HFFc6 (cell line): Measurements from ENCODE around the gene NLGN4X. TPM values are rescaled to one million over a fixed set of nuclear protein-coding genes. Genes with fewer than 3 reads are reported as not detected.

Source experiments
- DNase-seq: peaks from one replicate; pipeline ENCODE4 v3.0.0-alpha.2; 2018
- H3K27ac Mint-ChIP-seq: 2 replicates; pipeline ENCODE4 v1.8.0; 2020; ENCODE audit warnings: mild to moderate bottlenecking, mixed read lengths
- H3K27me3 Mint-ChIP-seq: 2 replicates; pipeline ENCODE4 v1.8.0; 2021; ENCODE audit warnings: mild to moderate bottlenecking, moderate library complexity, mixed read lengths; ENCODE audit not compliant: insufficient read depth
- H3K36me3 Mint-ChIP-seq: 2 replicates; pipeline ENCODE4 v1.8.0; 2021; ENCODE audit warnings: low read depth, mixed read lengths
- H3K4me1 Mint-ChIP-seq: 2 replicates; pipeline ENCODE4 v1.8.0; 2020; ENCODE audit warnings: low read depth, mixed read lengths
- H3K4me3 Mint-ChIP-seq: 2 replicates; pipeline ENCODE4 v1.8.0; 2020; ENCODE audit warnings: mild to moderate bottlenecking, moderate library complexity, mixed read lengths
- H3K9me3 Mint-ChIP-seq: 2 replicates; pipeline ENCODE4 v1.8.0; 2020; ENCODE audit warnings: mild to moderate bottlenecking, mixed read lengths
- CTCF ChIP-seq: fragments of 200-600 bp; sonication (generic); IDR thresholded peaks from 2 replicates; pipeline ENCODE4 v1.5.0; 2021; ENCODE audit warnings: antibody characterized with exemption, mild to moderate bottlenecking
- total RNA-seq, 6 experiments: library from RNA; stranded (reverse); fragmentation: NEBNext Ultra II Directional; extraction: Animal tissue kit (Norgen Biotek cat#: 25700); gene quantifications; 2 replicates in 1 of 6; 3 replicates in 5 of 6; pipeline ENCODE4 v1.2.3, GENCODE V29; 2021

Gene NLGN4X
- total RNA-seq, 6 experiments from 2014 or later, result not detected

DNA sequence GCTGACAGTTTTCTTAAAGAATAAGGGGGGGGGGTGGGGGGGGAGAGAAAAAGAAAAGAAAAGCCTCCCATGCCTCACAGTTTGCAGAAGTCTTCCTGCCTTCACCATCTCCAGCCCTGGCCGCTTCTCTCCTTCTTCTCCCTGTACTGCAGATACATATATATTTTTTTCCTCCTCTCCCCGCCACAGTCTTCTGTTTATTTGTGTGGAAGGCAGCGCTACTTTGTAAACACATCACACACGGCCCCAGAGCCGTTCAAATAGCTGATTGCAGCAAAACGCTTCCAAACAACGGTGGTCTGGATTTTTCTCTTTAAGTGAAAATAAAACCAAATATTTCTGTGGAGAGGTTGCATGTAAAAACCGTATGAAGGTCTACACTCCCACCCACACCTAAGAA, 732 bp downstream of the NLGN4X start:
- H3K4me1 Mint-ChIP-seq, result no peaks in the 10 kb centered on the region
- H3K27ac Mint-ChIP-seq, result no peak overlapping the region
- H3K9me3 Mint-ChIP-seq, result no peaks in the 10 kb centered on the region; the same call in 1 of the 2 replicates
- TF ChIP-seq CTCF, result no peak
- peaks cover 1% of the 10 kb centered on the region; the same call in 1 of the 2 replicates for H3K27me3 Mint-ChIP-seq
- H3K4me3 Mint-ChIP-seq, result no peak overlapping the region
- no peak for DNase-seq
- no peaks in the 10 kb centered on the region for H3K36me3 Mint-ChIP-seq

- Mint-ChIP-seq H3K27me3 (peaks cover 1% of the 10 kb centered on the region; the same call in 1 of the 2 replicates), H3K9me3 (no peaks in the 10 kb centered on the region; the same call in 1 of the 2 replicates), H3K4me3 (no peak overlapping the region), H3K27ac (no peak overlapping the region), H3K4me1 (no peaks in the 10 kb centered on the region), H3K36me3 (no peaks in the 10 kb centered on the region)
- no peak for DNase-seq
- no peak for TF ChIP-seq CTCF
Measured at GRCh38 chrX:6227453-6227835, 1.2 kb downstream of the NLGN4X start.

DNA sequence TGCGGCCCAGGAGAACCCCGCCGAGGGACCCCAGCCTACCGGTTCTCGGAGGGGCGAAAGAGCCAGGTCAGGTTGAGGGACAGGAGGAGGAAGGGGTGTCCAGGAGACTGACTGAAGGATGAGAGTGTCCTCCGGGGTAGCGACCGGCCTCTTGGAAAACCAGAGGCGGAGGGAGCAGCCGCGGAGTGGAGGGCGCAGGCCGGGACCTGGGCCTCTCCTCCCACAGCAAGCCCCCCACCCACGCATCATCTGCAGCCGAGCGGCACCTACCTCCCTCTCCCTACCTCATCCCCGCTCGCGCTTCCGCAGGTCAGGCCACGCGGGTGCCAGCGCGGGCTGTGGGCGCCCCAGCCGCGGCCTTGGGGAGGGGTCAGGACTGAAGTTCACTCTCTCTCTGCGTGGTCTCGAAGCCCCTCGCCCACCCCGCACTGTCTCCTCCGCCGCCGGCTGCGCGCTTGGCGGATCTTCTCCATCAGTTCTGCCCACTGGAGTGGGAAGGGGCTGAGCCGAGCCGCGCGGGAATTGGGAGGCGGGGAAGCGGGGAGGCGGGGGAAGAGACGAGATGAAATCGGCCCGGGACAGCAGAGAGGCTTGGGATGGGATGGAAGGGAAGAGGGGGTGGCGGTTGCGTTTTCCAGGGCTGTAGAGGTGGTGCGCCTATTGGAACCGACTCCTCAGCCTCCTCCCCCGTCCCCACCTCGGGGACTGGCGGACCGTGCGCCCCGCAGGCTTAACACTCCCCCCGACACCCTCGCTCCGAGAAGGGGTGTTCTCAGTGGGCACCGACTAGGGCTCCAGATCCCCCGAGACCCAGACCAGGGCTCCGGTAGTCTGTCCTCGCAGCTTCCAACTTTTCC, 1.8 kb downstream of the NLGN4X start:
- TF ChIP-seq CTCF, result no peak
- Mint-ChIP-seq H3K27me3 (peaks cover 1% of the 10 kb centered on the region; the same call in 1 of the 2 replicates), H3K4me1 (no peaks in the 10 kb centered on the region), H3K9me3 (no peaks in the 10 kb centered on the region; the same call in 1 of the 2 replicates), H3K4me3 (no peak overlapping the region), H3K27ac (no peak overlapping the region), H3K36me3 (no peaks in the 10 kb centered on the region)
- no peak for DNase-seq

- no peak overlapping the region for H3K27ac Mint-ChIP-seq
- no peak for DNase-seq
- TF ChIP-seq CTCF, result no peak
- H3K9me3 Mint-ChIP-seq, result no peaks in the 10 kb centered on the region
- no peaks in the 10 kb centered on the region for H3K4me1 Mint-ChIP-seq
- no peak overlapping the region for H3K4me3 Mint-ChIP-seq
- H3K27me3 Mint-ChIP-seq, result peaks cover 1% of the 10 kb centered on the region; the same call in 1 of the 2 replicates
- H3K36me3 Mint-ChIP-seq, result no peaks in the 10 kb centered on the region
Measured at GRCh38 chrX:6225911-6226595, 2.6 kb downstream of the NLGN4X start.

DNA sequence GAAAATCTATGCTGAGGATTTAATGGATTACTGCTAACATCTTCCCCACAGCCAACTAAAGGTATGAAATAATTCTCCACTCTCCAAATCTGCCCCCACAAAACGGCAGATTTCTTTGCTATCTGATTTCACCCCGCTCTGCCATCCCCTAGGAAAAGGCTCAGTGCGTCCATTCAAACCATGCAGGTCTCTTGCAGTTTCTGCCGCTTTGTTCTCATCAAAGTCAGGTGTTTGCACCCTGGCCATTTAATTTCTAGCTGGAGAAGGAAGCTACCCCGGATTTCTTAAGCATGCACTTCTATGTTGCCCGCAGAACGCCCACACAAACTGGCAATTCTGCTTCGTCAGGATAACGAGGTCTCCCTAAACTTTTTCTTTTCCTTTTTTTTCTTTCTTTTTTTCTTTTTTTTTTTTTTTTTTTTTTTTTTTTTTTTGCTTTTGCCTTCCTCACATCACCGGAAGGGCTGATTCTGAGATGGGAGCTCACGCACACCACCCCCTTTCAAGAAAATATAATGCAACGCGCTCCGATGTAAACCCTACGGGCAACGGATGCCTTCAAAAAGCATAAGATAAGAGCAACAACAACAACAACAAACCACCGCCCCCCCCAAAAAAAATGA, 3.3 kb downstream of the NLGN4X start:
- TF ChIP-seq CTCF, result no peak
- no peaks in the 10 kb centered on the region for H3K4me1 Mint-ChIP-seq
- no peaks in the 10 kb centered on the region for H3K9me3 Mint-ChIP-seq
- no peak for DNase-seq
- H3K36me3 Mint-ChIP-seq, result no peaks in the 10 kb centered on the region
- H3K4me3 Mint-ChIP-seq, result no peak overlapping the region
- H3K27me3 Mint-ChIP-seq, result peaks cover 1% of the 10 kb centered on the region; the same call in 1 of the 2 replicates
- H3K27ac Mint-ChIP-seq, result no peak overlapping the region
